ENCODE data around the gene TRAF6.
"Not testable (repeated sequence)": the region's sequence is repeated elsewhere in the genome, so short reads cannot be mapped to it uniquely, and the experiment has no call there.

TRAF6 gene

DNA sequence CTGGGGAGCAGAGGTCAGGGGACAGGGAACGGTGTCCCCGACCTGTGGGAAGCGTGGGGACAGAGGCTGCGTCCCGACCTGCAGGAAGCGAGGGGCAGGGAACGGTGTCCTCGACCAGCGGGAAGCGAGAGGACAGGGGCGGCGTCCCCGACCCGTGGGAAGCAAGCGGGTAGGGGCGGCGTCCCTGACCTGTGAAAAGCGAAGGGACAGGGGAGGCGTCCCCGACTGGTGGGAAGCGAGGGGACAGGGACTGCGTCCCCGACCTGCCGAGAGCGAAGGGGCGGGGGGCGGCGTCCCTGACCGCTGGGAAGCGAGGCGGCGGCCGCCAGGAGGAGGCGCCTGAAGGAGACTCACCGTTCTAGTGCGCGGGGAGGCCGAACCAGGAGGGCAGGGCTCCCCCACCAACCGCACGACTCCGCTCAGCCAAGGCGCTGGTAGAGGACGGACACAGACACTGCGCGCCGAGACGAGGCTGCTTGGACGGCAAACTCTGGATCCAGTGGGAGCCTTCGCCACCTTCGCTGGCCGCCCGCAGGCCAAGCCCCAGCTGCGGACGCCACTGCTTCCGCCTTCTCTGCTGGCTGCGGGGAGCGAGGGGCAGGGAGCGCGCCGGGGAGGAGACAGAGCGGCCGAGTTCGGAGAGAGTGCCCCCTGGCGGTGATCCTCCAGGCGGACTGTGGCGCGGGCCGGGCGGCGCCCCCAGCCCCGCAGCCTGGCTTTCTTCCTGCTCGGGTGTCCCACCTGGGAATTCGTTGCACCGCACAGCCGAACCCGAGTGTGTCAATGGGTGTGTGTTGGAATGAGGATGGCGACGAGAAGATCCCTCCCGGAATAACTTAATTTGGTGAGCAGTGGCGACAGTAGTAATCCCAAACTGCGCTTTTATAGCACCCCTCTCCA lies at the start of gene TRAF6:
Gene TRAF6 (minus strand): TSS at position 579 of the 900 bp plus-strand sequence. CDS start 8,757 bp downstream, outside the sequence.
- Mint-ChIP-seq H3K36me3 (ENCODE audit: low read depth) (no peaks in the 10 kb centered on the region), H3K27ac (peak within 1 kb of the TSS; percentile 88), H3K9me3 (no peaks in the 10 kb centered on the region), H3K4me3 (peak within 1 kb of the TSS; percentile 94), H3K4me1 (peaks cover 32% of the 10 kb centered on the region), H3K27me3 (no peaks in the 10 kb centered on the region)
- DNase-seq (peak; percentile 97), ATAC-seq (peak; percentile 95)

DNA sequence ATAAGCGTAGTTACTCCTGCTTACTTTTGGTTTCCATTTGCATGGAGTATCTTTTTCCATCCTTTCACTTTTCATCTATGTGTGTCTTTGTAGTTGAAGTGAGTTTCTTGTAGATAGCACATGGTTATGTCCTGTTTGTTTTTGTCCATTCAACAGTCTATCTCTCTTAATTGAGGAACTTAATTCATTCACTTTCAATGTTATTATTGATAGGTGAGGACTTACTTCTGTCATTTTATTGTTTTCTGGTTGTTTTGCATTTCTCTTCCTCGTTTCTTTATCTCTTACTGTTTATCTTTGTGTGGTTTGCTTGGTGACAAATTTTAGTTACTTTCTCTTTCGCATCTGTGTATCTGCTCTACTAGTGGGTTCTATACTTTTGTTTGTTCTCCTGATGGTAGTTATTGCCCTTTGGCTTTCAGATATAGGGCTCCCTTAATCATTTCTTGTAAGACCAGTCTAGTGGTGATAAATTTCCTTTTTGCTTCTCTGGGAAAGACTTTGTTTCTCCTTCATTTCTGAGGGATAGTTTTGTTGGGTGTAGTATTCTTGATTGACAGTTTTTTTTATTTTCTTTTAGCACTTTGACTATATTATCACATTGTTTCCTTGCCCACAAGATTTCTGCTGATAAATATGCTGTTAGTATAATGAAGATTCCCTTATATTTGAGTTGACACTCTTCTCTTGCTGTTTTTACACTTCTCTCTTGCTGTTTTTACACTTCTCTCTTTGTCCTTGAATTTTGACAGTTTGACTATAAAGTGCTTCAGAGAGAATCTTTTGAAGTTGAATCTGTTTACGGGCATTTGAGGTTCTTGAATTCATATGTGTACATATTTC lies 48.7 kb upstream of the TRAF6 start:
- Mint-ChIP-seq H3K27me3 (no peaks in the 10 kb centered on the region), H3K9me3 (no peaks in the 10 kb centered on the region), H3K36me3 (ENCODE audit: low read depth) (no peaks in the 10 kb centered on the region), H3K4me3 (peak overlapping the region; percentile 64), H3K4me1 (peaks cover 19% of the 10 kb centered on the region), H3K27ac (peak overlapping the region; percentile 60)
- DNase-seq (no peak), ATAC-seq (peak; percentile 59)

- peak overlapping the region; percentile 60 for H3K27ac Mint-ChIP-seq
- DNase-seq (no peak), ATAC-seq (no peak)
- H3K4me1 Mint-ChIP-seq, result peaks cover 19% of the 10 kb centered on the region
- H3K4me3 Mint-ChIP-seq, result peak overlapping the region; percentile 64
- H3K27me3 Mint-ChIP-seq, result no peaks in the 10 kb centered on the region
- no peaks in the 10 kb centered on the region for H3K36me3 Mint-ChIP-seq (ENCODE audit: low read depth)
- H3K9me3 Mint-ChIP-seq, result no peaks in the 10 kb centered on the region
These were observed 47.9 kb upstream of the TRAF6 start for GRCh38 chr11:36557991-36558390.

DNA sequence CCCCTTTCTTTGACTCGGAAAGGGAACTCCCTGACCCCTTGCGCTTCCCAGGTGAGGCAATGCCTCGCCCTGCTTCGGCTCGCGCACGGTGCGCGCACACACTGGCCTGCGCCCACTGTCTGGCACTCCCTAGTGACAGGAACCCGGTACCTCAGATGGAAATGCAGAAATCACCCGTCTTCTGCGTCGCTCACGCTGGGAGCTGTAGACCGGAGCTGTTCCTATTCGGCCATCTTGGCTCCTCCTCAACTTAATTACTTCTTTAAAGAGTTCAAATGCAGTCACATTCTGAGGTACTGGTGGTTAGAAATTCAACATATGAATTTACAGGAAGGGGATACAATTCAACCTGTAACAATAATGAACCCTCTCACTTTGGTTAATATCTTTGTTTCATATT lies 47.3 kb upstream of the TRAF6 start:
- not testable (repeated sequence) for DNase-seq; H3K27ac Mint-ChIP-seq; H3K36me3 Mint-ChIP-seq (ENCODE audit: low read depth); ATAC-seq; H3K4me3 Mint-ChIP-seq; H3K27me3 Mint-ChIP-seq; H3K9me3 Mint-ChIP-seq
- peaks cover 19% of the 10 kb centered on the region for H3K4me1 Mint-ChIP-seq

GRCh38 chr11:36550385-36551115 lies 40.5 kb upstream of the TRAF6 start:
- H3K27me3 Mint-ChIP-seq, result peaks cover 5% of the 10 kb centered on the region
- peaks cover 1% of the 10 kb centered on the region for H3K4me1 Mint-ChIP-seq
- H3K36me3 Mint-ChIP-seq (ENCODE audit: low read depth), result no peaks in the 10 kb centered on the region
- DNase-seq (no peak), ATAC-seq (no peak)
- no peak overlapping the region for H3K27ac Mint-ChIP-seq
- H3K9me3 Mint-ChIP-seq, result no peaks in the 10 kb centered on the region
- no peak overlapping the region for H3K4me3 Mint-ChIP-seq

DNA sequence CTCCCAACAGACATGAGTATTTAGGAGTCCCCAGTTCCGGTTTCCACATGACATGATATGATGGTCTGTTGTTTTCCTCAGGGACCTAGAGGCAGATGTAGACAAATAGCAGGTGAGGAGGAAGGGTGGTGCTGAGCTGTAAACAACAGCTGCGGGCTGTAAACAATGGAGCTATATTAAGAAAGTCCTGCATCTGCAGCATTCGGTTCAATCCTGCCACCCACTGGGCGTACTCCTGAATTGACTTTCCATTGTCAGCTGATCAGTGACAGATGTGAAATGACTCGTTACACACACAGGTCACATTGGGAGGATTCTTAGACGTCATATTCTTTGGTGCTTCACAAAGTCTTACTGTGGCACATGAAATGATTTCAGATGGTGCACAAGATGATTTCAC lies 30.9 kb upstream of the TRAF6 start:
- no peaks in the 10 kb centered on the region for H3K4me1 Mint-ChIP-seq

DNA sequence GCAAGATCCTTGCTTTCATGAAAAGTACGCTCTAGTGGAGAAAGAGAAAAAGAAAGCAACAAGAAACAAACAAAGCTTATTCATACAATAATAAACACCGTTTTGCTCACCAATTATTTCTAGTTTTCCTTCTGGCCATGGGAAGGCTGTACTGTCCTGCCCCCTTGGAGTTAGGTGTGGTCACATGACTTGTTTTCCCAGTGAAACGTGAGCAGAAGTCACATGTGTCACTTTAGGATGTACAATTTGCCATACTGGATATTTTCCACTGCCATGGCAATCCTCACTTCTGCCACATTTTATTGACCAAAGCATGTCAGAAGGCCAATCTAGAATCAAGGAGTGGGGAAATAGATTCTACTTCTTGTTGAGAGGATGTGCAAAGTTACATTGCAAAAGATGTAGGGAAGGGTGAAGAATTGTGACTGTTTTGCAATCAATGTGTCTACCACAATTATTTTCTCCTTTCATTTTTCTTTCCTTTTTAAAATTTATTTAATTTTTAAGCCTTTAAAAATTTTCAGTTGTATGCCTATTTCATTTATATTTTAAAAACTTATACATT lies 24.3 kb upstream of the TRAF6 start:
- Mint-ChIP-seq H3K4me3 (no peak overlapping the region), H3K4me1 (no peaks in the 10 kb centered on the region), H3K27ac (no peak overlapping the region), H3K9me3 (no peaks in the 10 kb centered on the region), H3K36me3 (ENCODE audit: low read depth) (no peaks in the 10 kb centered on the region), H3K27me3 (no peaks in the 10 kb centered on the region)
- ATAC-seq (no peak), DNase-seq (no peak)

More for the DNA sequence above, 30.9 kb upstream of the TRAF6 start:
- H3K4me3 Mint-ChIP-seq, result no peak overlapping the region
- peak; percentile 26 for DNase-seq
- no peaks in the 10 kb centered on the region for H3K36me3 Mint-ChIP-seq (ENCODE audit: low read depth)
- H3K27ac Mint-ChIP-seq, result no peak overlapping the region
- no peaks in the 10 kb centered on the region for H3K9me3 Mint-ChIP-seq
- peak; percentile 65 for ATAC-seq
- H3K27me3 Mint-ChIP-seq, result no peaks in the 10 kb centered on the region

GRCh38 chr11:36532941-36533601 lies 23.0 kb upstream of the TRAF6 start:
- no peak for DNase-seq
- no peaks in the 10 kb centered on the region for H3K9me3 Mint-ChIP-seq
- no peaks in the 10 kb centered on the region for H3K36me3 Mint-ChIP-seq (ENCODE audit: low read depth)
- H3K4me3 Mint-ChIP-seq, result no peak overlapping the region
- no peaks in the 10 kb centered on the region for H3K27me3 Mint-ChIP-seq
- no peak overlapping the region for H3K27ac Mint-ChIP-seq
- no peak for ATAC-seq
- no peaks in the 10 kb centered on the region for H3K4me1 Mint-ChIP-seq

DNA sequence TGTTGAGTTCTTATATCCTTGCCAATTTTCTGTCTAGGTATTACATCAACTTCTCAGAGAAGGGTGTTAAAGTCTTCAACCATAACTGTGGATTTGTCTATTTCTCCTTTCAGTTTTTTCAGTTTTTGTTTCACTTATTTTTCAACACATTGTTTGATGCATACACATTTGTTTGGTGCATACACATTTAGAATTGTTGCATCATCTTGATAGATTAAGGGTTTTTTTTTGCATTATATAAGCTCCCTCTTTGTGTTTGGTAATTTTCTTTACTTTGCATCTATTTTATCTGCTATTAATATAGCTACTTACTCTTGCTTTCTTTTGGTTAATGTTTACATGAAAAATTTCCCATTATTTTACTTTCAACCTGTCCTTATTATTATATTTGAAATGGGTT lies 20.8 kb upstream of the TRAF6 start:
- no peak overlapping the region for H3K27ac Mint-ChIP-seq
- no peaks in the 10 kb centered on the region for H3K36me3 Mint-ChIP-seq (ENCODE audit: low read depth)
- ATAC-seq (no peak), DNase-seq (no peak)
- no peak overlapping the region for H3K4me3 Mint-ChIP-seq
- peaks cover 2% of the 10 kb centered on the region for H3K27me3 Mint-ChIP-seq
- no peaks in the 10 kb centered on the region for H3K9me3 Mint-ChIP-seq
- H3K4me1 Mint-ChIP-seq, result no peaks in the 10 kb centered on the region

DNA sequence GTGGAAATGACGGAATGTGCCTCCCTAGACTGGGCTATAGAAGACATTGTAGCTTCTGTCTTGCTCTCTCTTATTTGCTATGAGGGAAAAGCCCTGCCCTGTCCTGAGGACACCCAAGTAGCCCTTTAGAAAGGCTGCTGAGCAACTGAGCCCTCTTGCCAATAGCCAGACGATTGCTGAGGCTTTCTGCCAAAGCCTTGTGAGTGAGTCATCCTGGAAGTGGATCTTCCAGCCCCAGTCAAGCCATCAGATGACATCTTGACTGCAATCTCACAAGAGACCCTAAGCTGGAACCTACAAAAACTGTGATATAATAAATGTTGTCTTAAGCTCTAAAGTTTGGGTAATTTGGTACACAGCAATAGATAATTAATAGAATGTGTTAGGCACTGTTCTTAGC lies 3.9 kb upstream of the TRAF6 start:
- Mint-ChIP-seq H3K9me3 (no peaks in the 10 kb centered on the region), H3K27ac (no peak overlapping the region), H3K36me3 (ENCODE audit: low read depth) (no peaks in the 10 kb centered on the region), H3K4me3 (no peak overlapping the region), H3K4me1 (peaks cover 10% of the 10 kb centered on the region), H3K27me3 (no peaks in the 10 kb centered on the region)
- DNase-seq (no peak), ATAC-seq (no peak)

DNA sequence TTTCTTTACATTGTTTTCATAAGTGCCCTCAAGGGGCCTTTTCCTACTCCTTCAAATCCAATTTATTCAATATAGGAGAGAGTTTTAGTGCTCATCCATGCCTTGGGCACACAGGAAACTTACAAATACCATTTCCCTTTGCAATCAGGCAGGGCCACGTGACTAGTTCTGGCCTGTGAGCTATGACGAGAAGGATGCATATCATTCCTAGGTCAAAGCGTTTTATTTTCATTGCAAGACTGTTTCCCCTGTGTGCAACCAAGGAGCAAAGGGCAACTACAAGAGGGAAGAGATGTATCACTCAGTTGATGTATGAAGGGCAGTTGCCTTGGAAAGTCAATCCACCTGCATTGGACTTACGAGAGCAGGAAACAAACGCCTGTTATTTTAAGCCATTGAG lies 1.9 kb upstream of the TRAF6 start:
- Mint-ChIP-seq H3K4me3 (no peak overlapping the region), H3K4me1 (peaks cover 20% of the 10 kb centered on the region), H3K27me3 (no peaks in the 10 kb centered on the region), H3K36me3 (ENCODE audit: low read depth) (no peaks in the 10 kb centered on the region), H3K9me3 (no peaks in the 10 kb centered on the region), H3K27ac (no peak overlapping the region)
- DNase-seq (no peak), ATAC-seq (no peak)

DNA sequence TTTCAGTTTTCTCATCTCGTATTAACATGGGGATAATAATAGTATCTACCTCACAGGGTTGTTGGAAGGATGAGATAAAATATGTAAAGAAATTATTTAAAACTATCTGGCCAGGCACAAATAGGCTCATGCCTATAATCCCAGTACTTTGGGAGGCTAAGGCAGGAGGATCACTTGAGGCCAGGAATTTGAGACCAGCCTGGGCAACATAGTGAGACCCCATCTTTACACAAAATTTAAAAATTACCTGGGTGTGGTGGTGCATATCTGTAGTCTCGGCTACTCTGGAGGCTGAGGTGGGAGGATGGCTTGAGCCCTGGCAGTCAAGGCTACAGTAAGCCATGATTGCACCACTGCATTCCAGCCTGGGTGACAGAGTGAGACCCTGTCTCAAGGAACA lies 990 bp upstream of the TRAF6 start:
- H3K27me3 Mint-ChIP-seq; DNase-seq; H3K27ac Mint-ChIP-seq; ATAC-seq; H3K9me3 Mint-ChIP-seq; H3K36me3 Mint-ChIP-seq (ENCODE audit: low read depth): not testable (repeated sequence)
- Mint-ChIP-seq H3K4me1 (peaks cover 22% of the 10 kb centered on the region), H3K4me3 (peak overlapping the region; percentile 94)

DNA sequence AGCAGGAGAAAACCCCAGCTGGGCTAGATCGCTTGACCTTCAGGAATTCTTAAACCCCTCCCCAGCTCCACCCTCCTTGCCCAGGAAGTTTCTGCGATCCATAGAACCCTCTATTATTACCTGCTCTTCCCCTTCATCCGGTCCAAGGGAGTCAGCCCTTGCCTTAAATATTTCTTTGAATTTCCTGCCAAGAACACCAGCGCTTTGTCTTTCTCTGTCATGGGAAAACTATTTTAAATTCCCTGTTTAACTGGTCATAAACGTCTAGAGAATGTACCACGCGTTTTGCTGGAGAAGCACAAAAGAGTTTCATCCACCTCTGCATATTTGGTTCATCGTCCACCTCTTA lies 496 bp upstream of the TRAF6 start:
- ATAC-seq (no peak), DNase-seq (no peak)
- Mint-ChIP-seq H3K9me3 (no peaks in the 10 kb centered on the region), H3K4me1 (peaks cover 27% of the 10 kb centered on the region), H3K4me3 (peak overlapping the region; percentile 94), H3K27ac (no peak overlapping the region), H3K27me3 (no peaks in the 10 kb centered on the region), H3K36me3 (ENCODE audit: low read depth) (no peaks in the 10 kb centered on the region)

GRCh38 chr11:36509201-36509639 lies 852 bp downstream of the TRAF6 start:
- no peaks in the 10 kb centered on the region for H3K27me3 Mint-ChIP-seq
- H3K4me3 Mint-ChIP-seq, result peak overlapping the region; percentile 94
- H3K4me1 Mint-ChIP-seq, result peaks cover 32% of the 10 kb centered on the region
- peak; percentile 31 for ATAC-seq
- DNase-seq, result peak; percentile 14
- H3K9me3 Mint-ChIP-seq, result no peaks in the 10 kb centered on the region
- H3K27ac Mint-ChIP-seq, result peak overlapping the region; percentile 88
- no peaks in the 10 kb centered on the region for H3K36me3 Mint-ChIP-seq (ENCODE audit: low read depth)

Data from activated naive CD8-positive, alpha-beta T cell treated with anti-CD3 and anti-CD28 coated beads, Interleukin-2, amount 50 U/mL, for 24 hours (primary cell).